HL-60 (cell line): ENCODE measurements around the gene FCRLA.

ENCODE experiments used
- DNase-seq, 2 experiments: peaks; one replicate each; pipeline ENCODE4 v3.0.0-alpha.2; 2010 to 2020; ENCODE audit warnings: low read depth in 1 of 2, low spot score in 1 of 2
- H3K27ac ChIP-seq: fragments of 250-450 bp; sonication (Bioruptor Pico); replicated peaks from 2 replicates; pipeline ENCODE4 v1.5.1; 2020; ENCODE audit warnings: mild to moderate bottlenecking, moderate library complexity
- H3K27me3 ChIP-seq: fragments of 250-450 bp; sonication (Bioruptor Pico); 2 replicates; pipeline ENCODE4 v1.5.1; 2021; ENCODE audit warnings: mild to moderate bottlenecking, moderate library complexity; ENCODE audit not compliant: insufficient read depth, poor library complexity, severe bottlenecking
- H3K4me3 ChIP-seq: replicated peaks from 2 replicates; pipeline ENCODE4 v1.5.1; 2011; ENCODE audit warnings: mild to moderate bottlenecking, control low read depth, low read length; ENCODE audit not compliant: insufficient read depth
- GABPA ChIP-seq: IDR thresholded peaks from 2 replicates; pipeline ENCODE4 v1.6.1; 2012; ENCODE audit warnings: low read depth
- POLR2AphosphoS5 ChIP-seq: IDR thresholded peaks from 2 replicates; pipeline ENCODE4 v1.6.1; 2012; ENCODE audit warnings: low read depth
- SPI1 ChIP-seq: IDR thresholded peaks from 2 replicates; pipeline ENCODE4 v1.6.1; 2012; ENCODE audit warnings: low read depth, mild to moderate bottlenecking, borderline replicate concordance
- TF ChIP-seq, protein P1 (sequence below): IDR thresholded peaks from 2 replicates; pipeline ENCODE4 v1.6.1; 2012; ENCODE audit warnings: low read depth; ENCODE audit not compliant: insufficient replicate concordance
- TF ChIP-seq, protein P2 (sequence below): IDR thresholded peaks from one replicate; pipeline ENCODE4 v1.5.1; 2011; ENCODE audit warnings: low read length, control low read depth, inconsistent platforms; ENCODE audit not compliant: insufficient read depth

FCRLA gene

DNA sequence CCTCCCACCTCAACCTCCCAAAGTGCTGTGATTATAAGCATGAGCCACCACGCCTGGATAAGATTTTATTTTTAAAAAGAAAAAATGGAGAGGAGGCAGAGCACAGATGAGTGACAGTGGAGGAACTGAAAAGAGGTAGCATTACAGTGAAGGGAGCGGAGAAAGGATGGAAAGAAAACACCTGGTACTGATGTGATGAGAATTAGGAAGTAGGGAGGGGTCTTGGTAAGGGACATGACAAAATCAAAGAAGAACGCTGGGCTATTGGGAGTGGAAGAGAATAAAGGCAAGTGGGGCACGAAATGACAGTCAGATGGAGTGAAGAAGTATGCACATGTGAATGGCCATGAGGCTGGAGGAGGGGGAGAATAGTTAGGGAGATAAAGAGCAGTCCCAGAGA, 2.3 kb downstream of the FCRLA start:
- Histone ChIP-seq H3K27ac (no peak overlapping the region), H3K4me3 (no peak overlapping the region), H3K27me3 (no peaks in the 10 kb centered on the region)
- no peak for DNase-seq
- no peak for TF ChIP-seq GABPA
- no peak for TF ChIP-seq POLR2AphosphoS5
- no peak for TF ChIP-seq SPI1
- TF ChIP-seq, protein P1, sequence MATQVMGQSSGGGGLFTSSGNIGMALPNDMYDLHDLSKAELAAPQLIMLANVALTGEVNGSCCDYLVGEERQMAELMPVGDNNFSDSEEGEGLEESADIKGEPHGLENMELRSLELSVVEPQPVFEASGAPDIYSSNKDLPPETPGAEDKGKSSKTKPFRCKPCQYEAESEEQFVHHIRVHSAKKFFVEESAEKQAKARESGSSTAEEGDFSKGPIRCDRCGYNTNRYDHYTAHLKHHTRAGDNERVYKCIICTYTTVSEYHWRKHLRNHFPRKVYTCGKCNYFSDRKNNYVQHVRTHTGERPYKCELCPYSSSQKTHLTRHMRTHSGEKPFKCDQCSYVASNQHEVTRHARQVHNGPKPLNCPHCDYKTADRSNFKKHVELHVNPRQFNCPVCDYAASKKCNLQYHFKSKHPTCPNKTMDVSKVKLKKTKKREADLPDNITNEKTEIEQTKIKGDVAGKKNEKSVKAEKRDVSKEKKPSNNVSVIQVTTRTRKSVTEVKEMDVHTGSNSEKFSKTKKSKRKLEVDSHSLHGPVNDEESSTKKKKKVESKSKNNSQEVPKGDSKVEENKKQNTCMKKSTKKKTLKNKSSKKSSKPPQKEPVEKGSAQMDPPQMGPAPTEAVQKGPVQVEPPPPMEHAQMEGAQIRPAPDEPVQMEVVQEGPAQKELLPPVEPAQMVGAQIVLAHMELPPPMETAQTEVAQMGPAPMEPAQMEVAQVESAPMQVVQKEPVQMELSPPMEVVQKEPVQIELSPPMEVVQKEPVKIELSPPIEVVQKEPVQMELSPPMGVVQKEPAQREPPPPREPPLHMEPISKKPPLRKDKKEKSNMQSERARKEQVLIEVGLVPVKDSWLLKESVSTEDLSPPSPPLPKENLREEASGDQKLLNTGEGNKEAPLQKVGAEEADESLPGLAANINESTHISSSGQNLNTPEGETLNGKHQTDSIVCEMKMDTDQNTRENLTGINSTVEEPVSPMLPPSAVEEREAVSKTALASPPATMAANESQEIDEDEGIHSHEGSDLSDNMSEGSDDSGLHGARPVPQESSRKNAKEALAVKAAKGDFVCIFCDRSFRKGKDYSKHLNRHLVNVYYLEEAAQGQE = no peak
- TF ChIP-seq, protein P2, sequence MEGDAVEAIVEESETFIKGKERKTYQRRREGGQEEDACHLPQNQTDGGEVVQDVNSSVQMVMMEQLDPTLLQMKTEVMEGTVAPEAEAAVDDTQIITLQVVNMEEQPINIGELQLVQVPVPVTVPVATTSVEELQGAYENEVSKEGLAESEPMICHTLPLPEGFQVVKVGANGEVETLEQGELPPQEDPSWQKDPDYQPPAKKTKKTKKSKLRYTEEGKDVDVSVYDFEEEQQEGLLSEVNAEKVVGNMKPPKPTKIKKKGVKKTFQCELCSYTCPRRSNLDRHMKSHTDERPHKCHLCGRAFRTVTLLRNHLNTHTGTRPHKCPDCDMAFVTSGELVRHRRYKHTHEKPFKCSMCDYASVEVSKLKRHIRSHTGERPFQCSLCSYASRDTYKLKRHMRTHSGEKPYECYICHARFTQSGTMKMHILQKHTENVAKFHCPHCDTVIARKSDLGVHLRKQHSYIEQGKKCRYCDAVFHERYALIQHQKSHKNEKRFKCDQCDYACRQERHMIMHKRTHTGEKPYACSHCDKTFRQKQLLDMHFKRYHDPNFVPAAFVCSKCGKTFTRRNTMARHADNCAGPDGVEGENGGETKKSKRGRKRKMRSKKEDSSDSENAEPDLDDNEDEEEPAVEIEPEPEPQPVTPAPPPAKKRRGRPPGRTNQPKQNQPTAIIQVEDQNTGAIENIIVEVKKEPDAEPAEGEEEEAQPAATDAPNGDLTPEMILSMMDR = no peak

DNA sequence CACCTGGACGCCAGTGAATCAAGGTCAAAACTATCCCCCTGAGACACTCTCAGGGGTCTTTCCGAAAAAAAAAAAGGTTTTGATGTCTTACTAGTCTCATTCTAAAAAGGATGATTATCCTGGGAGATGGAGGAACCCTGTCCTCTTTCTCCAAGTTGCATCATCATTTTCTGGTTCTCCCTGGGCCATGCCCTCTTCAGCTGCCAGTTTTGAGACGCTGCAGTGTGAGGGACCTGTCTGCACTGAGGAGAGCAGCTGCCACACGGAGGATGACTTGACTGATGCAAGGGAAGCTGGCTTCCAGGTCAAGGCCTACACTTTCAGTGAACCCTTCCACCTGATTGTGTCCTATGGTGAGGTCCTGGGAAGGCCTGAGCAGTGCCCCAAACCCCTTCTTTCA, 3.5 kb downstream of the FCRLA start:
- Histone ChIP-seq H3K27me3 (no peaks in the 10 kb centered on the region), H3K27ac (no peak overlapping the region), H3K4me3 (no peak overlapping the region)
- no peak for TF ChIP-seq GABPA
- no peak for TF ChIP-seq POLR2AphosphoS5
- no peak for DNase-seq

DNA sequence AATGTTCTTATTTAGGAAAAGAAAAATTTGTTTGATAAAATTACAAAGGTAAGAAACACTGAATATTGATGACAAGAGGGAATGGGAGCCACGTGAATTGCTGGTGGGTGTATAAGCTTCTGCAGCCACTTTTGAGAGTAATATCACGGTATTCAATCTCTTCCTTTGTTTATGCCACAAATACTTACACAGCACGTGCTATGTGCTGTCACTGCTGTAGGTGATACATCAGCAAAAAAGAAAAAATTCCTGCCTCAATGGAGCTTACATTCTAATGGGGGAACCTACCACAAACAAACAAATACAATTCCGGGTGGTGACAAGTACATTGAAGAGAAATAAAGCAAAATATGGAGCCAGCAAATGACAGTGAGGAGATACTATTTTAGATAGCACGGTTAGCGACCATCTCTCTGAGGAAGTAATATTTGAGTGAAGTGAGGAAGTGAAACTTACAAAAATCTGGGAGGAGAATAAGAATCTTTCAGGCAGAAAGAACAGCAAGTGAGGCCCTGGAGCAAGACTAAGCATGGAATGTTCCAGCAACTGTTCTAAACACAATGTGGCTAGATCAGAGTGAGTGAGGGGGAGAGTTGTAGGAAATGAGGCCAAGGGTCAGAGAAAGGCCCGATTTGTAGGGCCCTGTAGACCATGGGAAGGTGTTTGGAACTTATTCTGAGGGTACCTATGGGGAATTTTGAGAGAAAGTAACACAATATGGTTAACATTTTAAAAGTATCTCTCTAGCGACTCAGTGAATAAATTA, 11.7 kb downstream of the FCRLA start:
- no peaks in the 10 kb centered on the region for H3K27me3 ChIP-seq
- TF ChIP-seq, protein P2 = no peak
- TF ChIP-seq SPI1 (peak; percentile 76; the same call in 1 of the 2 replicates), GABPA (no peak), POLR2AphosphoS5 (no peak)
- TF ChIP-seq, protein P1 = no peak
- DNase-seq = no peak

DNA sequence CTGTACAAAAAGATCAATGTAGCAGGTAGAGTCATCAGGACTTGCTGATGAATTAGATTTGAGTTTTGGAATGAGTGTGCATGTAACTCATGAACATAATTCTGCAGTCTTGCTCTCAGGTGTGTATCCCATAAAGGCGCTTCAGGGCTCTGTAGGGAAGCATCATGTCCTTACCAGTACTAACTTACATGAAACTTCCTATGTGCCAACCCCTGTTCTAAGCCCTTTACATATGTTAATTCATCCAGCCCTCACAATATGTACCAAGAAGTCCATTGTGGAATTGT, 12.2 kb downstream of the FCRLA start:
- Histone ChIP-seq H3K4me3 (no peak overlapping the region), H3K27me3 (no peaks in the 10 kb centered on the region), H3K27ac (no peak overlapping the region)
- DNase-seq = no peak
- TF ChIP-seq SPI1 = no peak
- TF ChIP-seq, protein P1 = no peak
- TF ChIP-seq, protein P2 = no peak
- TF ChIP-seq POLR2AphosphoS5 = no peak
- no peak for TF ChIP-seq GABPA

More for the DNA sequence above, 11.7 kb downstream of the FCRLA start:
- Histone ChIP-seq H3K4me3 (no peak overlapping the region), H3K27ac (no peak overlapping the region)
